ENCODE measurements around the gene TUBA4A.

DNA sequence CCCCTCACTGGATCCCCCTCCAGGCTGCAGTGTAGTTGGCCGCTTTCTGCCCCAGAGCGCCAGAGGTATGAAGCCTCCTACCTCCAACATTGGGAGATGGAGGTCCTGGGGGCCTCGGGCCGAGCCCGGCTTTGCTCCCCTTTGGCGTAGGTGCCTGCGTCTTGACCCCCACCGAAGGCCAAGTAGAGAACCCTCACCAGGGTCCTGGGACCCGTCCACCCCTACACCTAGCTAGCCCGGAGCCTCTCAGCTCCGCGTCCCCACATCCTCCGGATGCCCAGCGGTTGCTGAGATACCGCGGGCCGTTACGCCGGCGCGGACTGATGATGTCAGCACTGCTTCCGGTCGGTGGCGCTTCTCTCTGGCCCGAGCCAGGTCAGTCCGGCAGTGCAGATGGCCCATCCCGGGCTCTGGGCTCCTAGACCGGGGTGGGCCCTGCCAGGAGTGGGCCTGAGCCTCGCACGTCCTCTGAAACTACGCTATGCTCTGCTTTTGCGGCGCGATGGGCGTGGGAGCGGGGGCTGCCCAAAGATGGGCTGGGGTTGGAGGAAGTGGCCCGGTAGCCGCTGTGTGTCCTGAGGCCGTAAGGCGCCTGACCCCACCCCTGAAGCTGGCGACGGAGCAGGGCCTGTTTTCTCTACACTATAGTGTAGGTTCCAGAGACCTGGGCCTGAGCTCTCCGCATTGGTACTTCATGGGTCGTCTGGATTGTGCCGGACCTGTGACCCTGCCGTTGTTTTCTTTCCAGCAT is 8.4 kb downstream of the TUBA4A start, which contains the start of the genes GLB1L and STK16:
- TF ChIP-seq, protein P1, sequence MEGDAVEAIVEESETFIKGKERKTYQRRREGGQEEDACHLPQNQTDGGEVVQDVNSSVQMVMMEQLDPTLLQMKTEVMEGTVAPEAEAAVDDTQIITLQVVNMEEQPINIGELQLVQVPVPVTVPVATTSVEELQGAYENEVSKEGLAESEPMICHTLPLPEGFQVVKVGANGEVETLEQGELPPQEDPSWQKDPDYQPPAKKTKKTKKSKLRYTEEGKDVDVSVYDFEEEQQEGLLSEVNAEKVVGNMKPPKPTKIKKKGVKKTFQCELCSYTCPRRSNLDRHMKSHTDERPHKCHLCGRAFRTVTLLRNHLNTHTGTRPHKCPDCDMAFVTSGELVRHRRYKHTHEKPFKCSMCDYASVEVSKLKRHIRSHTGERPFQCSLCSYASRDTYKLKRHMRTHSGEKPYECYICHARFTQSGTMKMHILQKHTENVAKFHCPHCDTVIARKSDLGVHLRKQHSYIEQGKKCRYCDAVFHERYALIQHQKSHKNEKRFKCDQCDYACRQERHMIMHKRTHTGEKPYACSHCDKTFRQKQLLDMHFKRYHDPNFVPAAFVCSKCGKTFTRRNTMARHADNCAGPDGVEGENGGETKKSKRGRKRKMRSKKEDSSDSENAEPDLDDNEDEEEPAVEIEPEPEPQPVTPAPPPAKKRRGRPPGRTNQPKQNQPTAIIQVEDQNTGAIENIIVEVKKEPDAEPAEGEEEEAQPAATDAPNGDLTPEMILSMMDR (optimal IDR thresholded peaks at IDR 0.05 in 1 of 3, IDR thresholded peaks at IDR 0.05 in 1 of 3, conservative IDR thresholded peaks at IDR 0.05 in 1 of 3; ENCODE audit: extremely low read depth in 1 of 3, insufficient read depth in 2 of 3, low read length in 3 of 3) = no peak
- TF ChIP-seq EZH2 (IDR thresholded peaks at IDR 0.05; ENCODE audit: low read length) = no peak

Measured in keratinocyte (primary cell).